Parathyroid adenoma (tissue), 2 donors: ENCODE results near the gene PRKG1.

Experiments used
- H2AFZ ChIP-seq: fragments of 300-600 bp; sonication (generic); one replicate; pipeline ENCODE4 v1.7.0; 2017; ENCODE audit warnings: antibody characterized with exemption, mild to moderate bottlenecking
- H3K27ac ChIP-seq: fragments of 300-600 bp; sonication (generic); one replicate; pipeline ENCODE4 v1.7.0; 2017
- H3K27me3 ChIP-seq: fragments of 300-600 bp; sonication (generic); one replicate; pipeline ENCODE4 v1.7.0; 2017; ENCODE audit warnings: low read length; ENCODE audit not compliant: control insufficient read depth, insufficient read depth
- H3K36me3 ChIP-seq: fragments of 300-600 bp; sonication (generic); one replicate; pipeline ENCODE4 v1.7.0; 2017; ENCODE audit warnings: low read length; ENCODE audit not compliant: control insufficient read depth, insufficient read depth
- H3K4me1 ChIP-seq: fragments of 300-600 bp; sonication (generic); one replicate; pipeline ENCODE4 v1.7.0; 2017; ENCODE audit warnings: control low read depth
- H3K4me2 ChIP-seq: fragments of 300-600 bp; sonication (generic); one replicate; pipeline ENCODE4 v1.7.0; 2017; ENCODE audit warnings: low read length
- H3K4me3 ChIP-seq: fragments of 300-600 bp; sonication (generic); one replicate; pipeline ENCODE4 v1.7.0; 2017; ENCODE audit warnings: low read depth, low read length
- H3K79me2 ChIP-seq: fragments of 300-600 bp; sonication (generic); one replicate; pipeline ENCODE4 v1.7.0; 2017; ENCODE audit warnings: control low read depth
- H3K9ac ChIP-seq: fragments of 300-600 bp; sonication (generic); one replicate; pipeline ENCODE4 v1.7.0; 2017; ENCODE audit warnings: mild to moderate bottlenecking
- H3K9me3 ChIP-seq: fragments of 300-600 bp; sonication (generic); one replicate; pipeline ENCODE4 v1.7.0; 2017; ENCODE audit warnings: low read length; ENCODE audit not compliant: control insufficient read depth
- CTCF ChIP-seq: fragments of 300-600 bp; sonication (generic); IDR thresholded peaks from one replicate; pipeline ENCODE4 v1.7.0; 2017; ENCODE audit warnings: antibody characterized with exemption, mild to moderate bottlenecking
- donor health status: primary hyperparathyroidism.

Gene PRKG1

GRCh38 chr10:51308116-51308515 is 233.8 kb downstream of the PRKG1 start:
- Histone ChIP-seq H3K36me3 (no peaks in the 10 kb centered on the region), H3K79me2 (peaks cover 8% of the 10 kb centered on the region), H3K27me3 (no peaks in the 10 kb centered on the region), H3K4me1 (no peaks in the 10 kb centered on the region), H2AFZ (no peak overlapping the region), H3K9ac (no peak overlapping the region), H3K27ac (no peak overlapping the region), H3K4me3 (no peak overlapping the region), H3K4me2 (no peak overlapping the region), H3K9me3 (no peaks in the 10 kb centered on the region)
- no peak for TF ChIP-seq CTCF

- Histone ChIP-seq H3K27ac (no peak overlapping the region), H3K4me2 (no peak overlapping the region), H3K9ac (no peak overlapping the region), H3K79me2 (peaks cover 2% of the 10 kb centered on the region), H2AFZ (no peak overlapping the region), H3K4me3 (no peak overlapping the region), H3K4me1 (peaks cover 8% of the 10 kb centered on the region), H3K9me3 (no peaks in the 10 kb centered on the region), H3K36me3 (no peaks in the 10 kb centered on the region), H3K27me3 (no peaks in the 10 kb centered on the region)
- TF ChIP-seq CTCF, result no peak
Measured at GRCh38 chr10:51311228-51311627, 236.9 kb downstream of the PRKG1 start.

- no peak overlapping the region for H3K9ac ChIP-seq
- H3K27ac ChIP-seq, result no peak overlapping the region
- H3K4me1 ChIP-seq, result peaks cover 8% of the 10 kb centered on the region
- H3K27me3 ChIP-seq, result no peaks in the 10 kb centered on the region
- no peaks in the 10 kb centered on the region for H3K9me3 ChIP-seq
- H3K79me2 ChIP-seq, result no peaks in the 10 kb centered on the region
- no peak for TF ChIP-seq CTCF
- H3K4me3 ChIP-seq, result no peak overlapping the region
- H3K4me2 ChIP-seq, result no peak overlapping the region
- no peak overlapping the region for H2AFZ ChIP-seq
- H3K36me3 ChIP-seq, result no peaks in the 10 kb centered on the region
Measured at GRCh38 chr10:51312817-51313216, 238.5 kb downstream of the PRKG1 start.

- Histone ChIP-seq H3K4me3 (no peak overlapping the region), H3K27me3 (no peaks in the 10 kb centered on the region), H3K27ac (no peak overlapping the region), H2AFZ (no peak overlapping the region), H3K4me1 (peaks cover 8% of the 10 kb centered on the region), H3K9ac (no peak overlapping the region), H3K79me2 (no peaks in the 10 kb centered on the region), H3K36me3 (no peaks in the 10 kb centered on the region), H3K9me3 (no peaks in the 10 kb centered on the region), H3K4me2 (no peak overlapping the region)
- no peak for TF ChIP-seq CTCF
Measured at GRCh38 chr10:51313251-51313650, 239.0 kb downstream of the PRKG1 start.

- Histone ChIP-seq H3K79me2 (no peaks in the 10 kb centered on the region), H3K27ac (no peak overlapping the region)
Measured at GRCh38 chr10:51313773-51314478, 239.6 kb downstream of the PRKG1 start.

More at GRCh38 chr10:51313773-51314478, 239.6 kb downstream of the PRKG1 start:
- Histone ChIP-seq H3K36me3 (no peaks in the 10 kb centered on the region), H3K9ac (no peak overlapping the region), H3K4me3 (no peak overlapping the region), H2AFZ (no peak overlapping the region), H3K4me1 (peaks cover 8% of the 10 kb centered on the region), H3K9me3 (no peaks in the 10 kb centered on the region), H3K4me2 (no peak overlapping the region), H3K27me3 (no peaks in the 10 kb centered on the region)
- TF ChIP-seq CTCF, result no peak
